IMR-90 (cell line): ENCODE results near the gene EBLN2. TPM values are rescaled to one million over a fixed set of nuclear protein-coding genes. Genes with fewer than 3 reads are reported as not detected.

Source experiments
- ATAC-seq: fragments of 200-7000 bp; cut with Tn5 transposase; 2 replicates; pipeline ENCODE4 v1.9.1; 2020; ENCODE audit warnings: low read depth, mild to moderate bottlenecking, moderate library complexity
- BruUV-seq: library from RNA; stranded (reverse); fragments of 400-500 nt; replicated peaks from 2 replicates; lab custom pipeline; 2021; lab: Mats Ljungman, UMichigan
- CTCF ChIA-PET: fragments of 300-600 bp; formaldehyde crosslinking; extraction: SDS; loops from one replicate; lab custom pipeline; 2021; ENCODE audit warnings: antibody characterized with exemption; lab: Yijun Ruan, JAX
- POLR2A ChIA-PET: fragments of 300-600 bp; sonication (Branson Sonifier 250); formaldehyde crosslinking; loops from one replicate; lab custom pipeline; 2022; ENCODE audit warnings: antibody characterized with exemption; ENCODE audit not compliant: unreplicated experiment; lab: Charles Lee
- DNase-seq: peaks from one replicate; pipeline ENCODE4 v3.0.0; 2013
- H2AFZ ChIP-seq: replicated peaks from 2 replicates; pipeline ENCODE3; 2013; ENCODE audit warnings: low read length, mild to moderate bottlenecking; ENCODE audit not compliant: poor library complexity
- H2AK5ac ChIP-seq: 2 replicates; pipeline ENCODE4 v1.6.1; 2013; ENCODE audit warnings: low read depth, low read length, inconsistent platforms
- H2AK9ac ChIP-seq: replicated peaks from 2 replicates; pipeline ENCODE3; 2013; ENCODE audit warnings: mild to moderate bottlenecking, low read depth, low read length, moderate library complexity; ENCODE audit not compliant: poor library complexity
- H2BK120ac ChIP-seq: 2 replicates; pipeline ENCODE4 v1.6.1; 2013; ENCODE audit warnings: low read depth, low read length, inconsistent platforms
- H2BK15ac ChIP-seq: 3 replicates; pipeline ENCODE4 v1.6.1; 2013; ENCODE audit warnings: low read depth, low read length, inconsistent platforms
- H2BK20ac ChIP-seq: 2 replicates; pipeline ENCODE4 v1.6.1; 2013; ENCODE audit warnings: low read depth, mild to moderate bottlenecking, inconsistent platforms, low read length, moderate library complexity
- H2BK5ac ChIP-seq: 2 replicates; pipeline ENCODE4 v1.6.1; 2013; ENCODE audit warnings: mild to moderate bottlenecking, low read depth, low read length, inconsistent platforms; ENCODE audit not compliant: poor library complexity, severe bottlenecking
- H3K14ac ChIP-seq: replicated peaks from 2 replicates; pipeline ENCODE4 v1.6.1; 2013; ENCODE audit warnings: low read depth, low read length, inconsistent platforms
- H3K18ac ChIP-seq: 2 replicates; pipeline ENCODE4 v1.6.1; 2013; ENCODE audit warnings: low read depth, low read length, control low read depth
- H3K23ac ChIP-seq: 2 replicates; pipeline ENCODE4 v1.6.1; 2013; ENCODE audit warnings: low read depth, low read length, inconsistent platforms
- H3K27ac ChIP-seq: 2 replicates; pipeline ENCODE4 v1.5.1; 2013; ENCODE audit warnings: mild to moderate bottlenecking, control low read depth, low read length; ENCODE audit not compliant: insufficient read depth
- H3K27me3 ChIP-seq: 2 replicates; pipeline ENCODE4 v1.6.1; 2013; ENCODE audit warnings: low read length; ENCODE audit not compliant: control insufficient read depth, insufficient read depth
- H3K36me3 ChIP-seq: 2 replicates; pipeline ENCODE4 v1.6.1; 2013; ENCODE audit warnings: low read length, mixed read lengths; ENCODE audit not compliant: control insufficient read depth, insufficient read depth
- H3K4ac ChIP-seq: 2 replicates; pipeline ENCODE4 v1.6.1; 2013; ENCODE audit warnings: low read depth, low read length, inconsistent platforms
- H3K4me1 ChIP-seq: 2 replicates; pipeline ENCODE4 v1.6.1; 2013; ENCODE audit warnings: low read length, mixed read lengths; ENCODE audit not compliant: control insufficient read depth, insufficient read depth
- H3K4me2 ChIP-seq: 2 replicates; pipeline ENCODE4 v1.6.1; 2013; ENCODE audit warnings: low read depth, mild to moderate bottlenecking, control low read depth, low read length, moderate library complexity
- H3K4me3 ChIP-seq: 2 replicates; pipeline ENCODE4 v1.5.1; 2013; ENCODE audit warnings: low read depth, mild to moderate bottlenecking, control low read depth, low read length, moderate library complexity; ENCODE audit not compliant: insufficient read depth
- H3K56ac ChIP-seq: 2 replicates; pipeline ENCODE4 v1.6.1; 2013; ENCODE audit warnings: low read length, inconsistent platforms; ENCODE audit not compliant: insufficient read depth; ENCODE audit errors: extremely low read depth
- H3K79me1 ChIP-seq, 2 experiments: 2 replicates each; pipeline ENCODE4 v1.6.1; 2013; ENCODE audit warnings: low read length in 2 of 2, inconsistent platforms in 1 of 2, low read depth in 1 of 2
- H3K9ac ChIP-seq: 2 replicates; pipeline ENCODE4 v1.6.1; 2013; ENCODE audit warnings: low read depth, low read length, control low read depth
- H3K9me1 ChIP-seq: 2 replicates; pipeline ENCODE4 v1.6.1; 2013; ENCODE audit warnings: low read length, inconsistent platforms; ENCODE audit not compliant: insufficient read depth
- H3K9me3 ChIP-seq: 2 replicates; pipeline ENCODE4 v1.6.1; 2013; ENCODE audit warnings: low read length; ENCODE audit not compliant: control insufficient read depth, insufficient read depth
- H4K20me1 ChIP-seq: 2 replicates; pipeline ENCODE4 v1.6.1; 2013; ENCODE audit warnings: low read length, inconsistent platforms; ENCODE audit not compliant: insufficient read depth
- H4K5ac ChIP-seq: 2 replicates; pipeline ENCODE4 v1.6.1; 2013; ENCODE audit warnings: mild to moderate bottlenecking, low read depth, low read length, control low read depth
- H4K8ac ChIP-seq, 2 experiments: 2 replicates each; pipeline ENCODE4 v1.6.1; 2013; ENCODE audit warnings: low read depth in 2 of 2, low read length in 2 of 2, control low read depth in 1 of 2, inconsistent platforms in 1 of 2
- H4K91ac ChIP-seq: 2 replicates; pipeline ENCODE4 v1.6.1; 2013; ENCODE audit warnings: low read depth, low read length, inconsistent platforms; ENCODE audit not compliant: insufficient read depth
- CHD1 ChIP-seq: IDR thresholded peaks from 2 replicates; pipeline ENCODE4 v1.6.1; 2012; ENCODE audit warnings: low read depth, low read length, improper control_type of control experiment
- FOS ChIP-seq: fragments of 150-350 bp; IDR thresholded peaks from 2 replicates; pipeline ENCODE4 v1.6.1; 2016; ENCODE audit warnings: low read depth, low read length
- MAFK ChIP-seq: IDR thresholded peaks from 2 replicates; pipeline ENCODE4 v1.6.1; 2012; ENCODE audit warnings: low read depth, low read length, improper control_type of control experiment
- WGBS, 2 experiments: methylation state at CpG; one replicate each; pipeline versions ENCODE4 v1.1.5 to v1.1.7; 2013; ENCODE audit warnings: missing lambda C conversion rate in 2 of 2; ENCODE audit not compliant: insufficient read length in 1 of 2; ENCODE audit errors: extremely low coverage in 2 of 2; 5-methylcytosine and 5-hydroxymethylcytosine counted together
- dilution Hi-C: fragments of 300-500 bp; cut with HindIII; formaldehyde crosslinking; loops from one replicate; pipeline ENCODE4 v1.14.3; 2018; ENCODE audit warnings: low sequenced_read_pairs; ENCODE audit not compliant: unreplicated experiment
- in situ Hi-C: fragments of 300-500 bp; cut with MboI; formaldehyde crosslinking; loops from 3 replicates; pipeline ENCODE4 v1.14.3; 2019; ENCODE audit warnings: low sequenced_read_pairs, inconsistent platforms, mixed read lengths
- intact Hi-C: fragments of 100-400 bp; cut with micrococcal nuclease; formaldehyde crosslinking; loops from 2 replicates; pipeline ENCODE4 v1.10.0; 2022
- polyA plus RNA-seq, 3 experiments: library from polyadenylated mRNA; depleted of rRNA; stranded (reverse); fragments of >200 nt; gene quantifications; 2 replicates each; pipeline ENCODE4 v1.2.3, GENCODE V29; 2012; ENCODE audit warnings: low replicate concordance in 1 of 3
- total RNA-seq: library from RNA; depleted of rRNA; stranded (reverse); fragments of >200 nt; gene quantifications from 2 replicates; pipeline ENCODE4 v1.2.3, GENCODE V29; 2012

The EBLN2 gene
- total and polyA plus RNA-seq, 2 of the 4 experiments (the other 2 are of a cell fraction): 2.5 to 7.7 TPM

DNA sequence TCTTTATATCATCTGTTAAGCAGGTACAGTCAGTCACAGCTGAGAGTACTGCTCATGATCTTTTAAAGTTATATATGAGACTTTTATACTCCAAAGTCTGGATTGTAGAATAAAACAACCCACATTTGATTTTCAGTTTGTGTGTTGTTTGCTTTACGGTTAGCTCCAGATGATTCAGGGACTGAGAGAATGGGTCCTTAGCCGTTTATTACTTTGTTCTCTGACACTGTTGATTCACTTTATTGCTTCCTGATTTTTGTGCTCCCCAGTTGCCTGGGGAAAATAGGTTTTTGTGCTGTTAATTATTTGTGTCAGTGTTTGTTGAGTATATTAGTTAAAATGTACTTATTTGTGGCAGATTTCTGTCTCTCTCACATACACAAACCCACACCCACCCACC lies 8.6 kb upstream of the EBLN2 start:
- no peak overlapping the region for H4K91ac ChIP-seq
- no peak for DNase-seq
- ATAC-seq: no peak
- no peak overlapping the region for H3K18ac ChIP-seq
- H3K14ac ChIP-seq: no peak overlapping the region
- no peaks in the 10 kb centered on the region for H3K9me3 ChIP-seq
- no peak overlapping the region for H2BK5ac ChIP-seq
- BruUV-seq: no TSS peak
- in situ Hi-C loops (no loop called here), dilution Hi-C loops (no loop called here), intact Hi-C loops (no loop called here)
- no peak overlapping the region for H3K9ac ChIP-seq
- peaks cover 10 to 42% of the 10 kb centered on the region in 2 experiments for H3K79me1 ChIP-seq
- WGBS, 2 experiments: no CpG with 5 or more reads among the region's 2 CpGs
- no peak overlapping the region for H2AFZ ChIP-seq
- H3K36me3 ChIP-seq: peaks cover 5% of the 10 kb centered on the region
- no peak overlapping the region for H4K8ac ChIP-seq
- H4K20me1 ChIP-seq: peaks cover 45% of the 10 kb centered on the region
- no peaks in the 10 kb centered on the region for H3K27me3 ChIP-seq
- H2AK5ac ChIP-seq: no peak overlapping the region
- H2BK15ac ChIP-seq: no peak overlapping the region
- no peak overlapping the region for H2BK20ac ChIP-seq
- 0 out of 2 replicates have a peak, but pooled peaks cover 3% of the 10 kb centered on the region for H3K9me1 ChIP-seq
- no peak overlapping the region for H3K23ac ChIP-seq
- H3K56ac ChIP-seq: no peak overlapping the region
- CTCF ChIA-PET: interaction anchor here (0.7 kb wide), 1 partner anchor 18 kb away, joined by 3 read pairs; no protein-coding TSS in a partner anchor
- no peak overlapping the region for H3K4me2 ChIP-seq
- POLR2A ChIA-PET: no interaction called here
- H3K4ac ChIP-seq: no peak overlapping the region
- H3K4me1 ChIP-seq: no peaks in the 10 kb centered on the region; the same call in 1 of the 2 replicates
- H2AK9ac ChIP-seq: no peak overlapping the region
- no peak overlapping the region for H4K5ac ChIP-seq
- no peak overlapping the region for H3K4me3 ChIP-seq
- no peak overlapping the region for H2BK120ac ChIP-seq
- H3K27ac ChIP-seq: no peak overlapping the region
- TF ChIP-seq FOS: no peak
- no peak for TF ChIP-seq CHD1
- TF ChIP-seq MAFK: no peak
